SHP77 treated with DMSO at 0.1 percent for 48 hours (cell line): ENCODE results near the gene KLHDC4.

Experiments used
- DNase-seq: peaks from one replicate; lab custom pipeline; 2025; lab: John Stamatoyannopoulos, UW

The KLHDC4 gene

GRCh38 chr16:87698676-87699199 lies 67.0 kb downstream of the KLHDC4 start:
- DNase-seq = no peak

DNA sequence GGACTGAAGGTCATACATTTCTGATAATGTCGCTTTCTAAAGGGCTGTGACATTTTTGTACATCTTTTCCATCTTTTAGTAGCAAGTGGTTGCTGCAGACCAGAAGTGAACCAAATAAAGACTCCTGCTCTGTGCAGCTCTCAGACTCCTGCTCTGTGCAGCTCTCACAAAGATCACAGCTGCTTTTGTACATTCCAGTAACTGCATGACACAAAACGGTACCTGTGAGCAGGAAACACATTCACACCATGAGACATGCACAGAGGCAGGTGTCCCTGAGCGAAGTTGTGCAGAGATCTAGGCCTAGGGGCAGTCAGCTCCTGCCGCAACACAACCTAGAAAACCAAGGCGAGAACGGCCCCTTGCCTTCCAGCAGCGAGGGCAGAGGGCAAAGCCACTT lies 67.5 kb downstream of the KLHDC4 start:
- no peak for DNase-seq

DNA sequence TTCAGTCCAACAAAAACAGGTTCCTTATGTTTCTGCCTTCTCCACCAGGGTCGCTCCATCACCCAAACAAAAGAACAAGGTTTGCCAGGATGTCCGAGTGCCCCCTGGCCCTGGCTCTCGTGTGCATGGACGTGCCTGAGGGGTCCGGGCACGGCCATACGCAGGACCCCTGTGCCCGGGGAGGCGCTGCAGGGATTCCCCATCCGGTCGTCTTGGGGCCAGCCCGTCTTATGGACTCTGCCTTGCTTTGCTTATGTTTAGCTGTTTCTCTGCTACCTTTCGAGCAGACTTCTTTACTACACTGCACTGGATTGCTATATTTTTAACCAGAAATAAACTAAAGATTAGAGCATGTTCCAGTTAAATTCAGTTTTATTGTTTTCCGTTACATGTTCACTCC lies 68.0 kb downstream of the KLHDC4 start:
- DNase-seq = no peak

- no peak for DNase-seq
These were observed 68.5 kb downstream of the KLHDC4 start for GRCh38 chr16:87697256-87697655.

DNA sequence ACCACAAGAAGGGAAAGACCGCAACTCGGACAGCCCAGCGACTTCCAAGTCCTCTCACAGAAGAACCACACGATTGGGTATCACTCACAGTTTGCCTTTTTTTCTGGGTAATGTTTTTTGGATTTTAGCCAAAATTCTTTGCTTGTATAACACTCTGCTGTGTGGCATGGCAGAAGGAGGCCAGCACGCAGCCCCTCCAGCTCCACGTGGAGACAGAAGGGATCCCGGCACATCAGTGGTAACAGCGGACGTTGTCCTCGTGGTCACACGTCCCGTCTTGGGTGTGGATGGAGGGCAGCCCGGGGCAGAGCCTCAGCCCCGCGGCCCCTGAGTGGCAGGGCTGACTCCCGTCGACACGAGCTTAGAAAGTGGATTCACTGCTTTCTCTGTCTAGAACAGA lies 69.1 kb downstream of the KLHDC4 start:
- no peak for DNase-seq

- DNase-seq = no peak
These were observed 70.3 kb downstream of the KLHDC4 start for GRCh38 chr16:87695534-87695933.

DNA sequence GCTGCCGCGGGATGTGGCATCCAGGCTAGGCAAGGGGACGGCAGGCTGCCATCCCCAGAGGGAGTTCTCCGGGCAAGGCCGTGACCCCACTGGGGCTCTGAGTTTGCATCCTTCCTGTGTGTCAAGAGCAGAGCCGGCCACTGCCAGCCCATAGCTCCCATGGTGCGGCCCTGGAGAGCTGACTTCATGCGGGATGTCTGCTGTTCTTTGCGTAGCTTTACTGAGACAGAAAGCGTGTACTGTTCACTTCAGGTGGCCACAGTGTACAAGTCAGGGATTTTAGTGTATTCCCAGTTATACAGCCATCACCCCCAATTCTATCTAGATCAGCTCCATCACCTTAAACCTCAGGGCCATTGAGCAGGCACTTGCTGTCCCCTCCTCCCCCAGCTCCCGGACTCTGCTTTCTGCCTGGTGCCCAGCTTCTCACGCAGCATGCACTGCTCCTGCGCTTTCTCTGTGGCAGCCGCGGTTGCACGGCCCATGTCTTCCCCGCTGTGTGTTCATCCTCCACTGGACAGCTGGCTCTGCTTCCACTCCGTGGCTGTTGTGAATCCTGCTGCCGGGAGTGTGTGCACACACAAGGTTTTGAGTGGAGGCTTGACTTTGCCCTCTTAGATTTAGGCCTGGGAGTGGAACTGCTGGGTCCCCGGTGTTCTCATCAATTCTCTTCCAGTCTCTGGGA lies 71.2 kb downstream of the KLHDC4 start:
- no peak for DNase-seq

- no peak for DNase-seq
These were observed 72.0 kb downstream of the KLHDC4 start for GRCh38 chr16:87693827-87694226.

- DNase-seq = no peak
These were observed 73.0 kb downstream of the KLHDC4 start for GRCh38 chr16:87692756-87693155.

GRCh38 chr16:87692176-87692575 lies 73.6 kb downstream of the KLHDC4 start:
- DNase-seq = no peak

- no peak for DNase-seq
These were observed 74.1 kb downstream of the KLHDC4 start for GRCh38 chr16:87691686-87692079.

GRCh38 chr16:87690911-87691685 lies 74.7 kb downstream of the KLHDC4 start:
- no peak for DNase-seq

DNA sequence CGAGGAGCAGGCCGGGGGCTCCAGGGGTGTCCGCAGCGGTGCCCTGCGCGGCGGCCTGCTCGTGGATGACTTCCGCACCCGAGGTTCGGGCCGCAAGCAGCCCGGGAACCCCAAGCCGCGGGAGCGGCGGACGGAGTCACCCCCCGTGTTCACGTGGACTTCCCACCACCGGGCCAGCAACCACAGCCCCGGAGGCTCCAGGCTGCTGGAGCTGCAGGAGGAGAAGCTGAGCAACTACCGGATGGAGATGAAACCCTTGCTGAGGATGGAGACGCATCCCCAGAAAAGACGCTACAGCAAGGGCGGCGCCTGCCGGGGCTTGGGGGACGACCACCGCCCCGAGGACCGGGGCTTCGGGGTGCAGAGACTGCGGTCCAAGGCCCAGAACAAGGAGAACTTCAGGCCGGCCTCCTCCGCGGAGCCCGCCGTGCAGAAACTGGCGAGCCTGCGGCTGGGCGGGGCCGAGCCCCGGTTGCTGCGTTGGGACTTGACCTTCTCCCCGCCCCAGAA lies 75.8 kb downstream of the KLHDC4 start:
- no peak for DNase-seq

GRCh38 chr16:87688876-87689815 lies 76.6 kb downstream of the KLHDC4 start:
- no peak for DNase-seq

DNA sequence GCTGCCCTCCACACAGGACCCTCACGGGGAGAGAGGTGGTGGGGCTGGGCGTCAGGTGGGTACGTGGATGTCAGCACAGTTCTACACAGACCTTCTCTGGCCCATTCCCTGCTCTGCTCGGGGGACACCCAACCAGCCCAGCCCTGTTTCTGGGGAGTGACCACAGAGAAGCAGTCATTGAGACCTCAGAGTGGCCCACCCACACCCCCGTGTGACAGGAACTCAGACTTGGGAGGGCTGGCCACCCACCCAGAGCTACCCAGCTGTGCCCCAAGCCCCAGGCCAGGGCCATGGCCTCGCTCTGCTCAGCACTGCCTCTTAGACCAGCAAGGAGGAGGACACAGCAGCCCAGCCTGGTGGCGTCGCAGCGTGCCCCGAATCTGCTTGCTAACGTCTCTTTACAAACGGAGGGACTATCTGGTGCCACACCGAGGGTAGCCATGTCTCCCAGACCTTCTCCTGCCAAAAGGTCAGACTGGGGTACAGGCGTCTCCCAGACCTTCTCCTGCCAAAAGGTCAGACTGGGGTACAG lies 77.7 kb downstream of the KLHDC4 start:
- DNase-seq = no peak

- no peak for DNase-seq
These were observed 78.5 kb downstream of the KLHDC4 start for GRCh38 chr16:87687126-87687910.

GRCh38 chr16:87686697-87687096 lies 79.1 kb downstream of the KLHDC4 start:
- no peak for DNase-seq

DNA sequence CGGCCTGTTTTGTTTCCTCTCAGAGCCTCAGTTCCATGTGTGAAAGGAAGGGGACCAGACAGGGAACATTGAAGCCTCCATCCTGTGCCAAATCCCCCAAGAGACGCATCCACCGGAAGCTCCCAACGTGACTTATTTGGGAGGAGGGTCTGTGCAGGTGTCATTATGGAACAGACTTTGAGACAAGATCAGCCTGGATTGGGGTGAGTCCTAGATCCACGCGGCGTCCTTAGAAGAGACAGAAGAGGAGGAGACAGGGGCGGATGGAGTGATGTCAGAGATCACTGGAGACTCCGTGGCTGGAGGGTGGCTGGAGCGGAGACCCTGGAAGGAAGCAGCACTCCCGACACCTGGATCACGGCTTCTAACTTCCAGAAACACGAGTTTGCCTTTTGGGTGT lies 80.0 kb downstream of the KLHDC4 start:
- no peak for DNase-seq

- no peak for DNase-seq
These were observed 80.4 kb downstream of the KLHDC4 start for GRCh38 chr16:87685405-87685755.

- no peak for DNase-seq
These were observed 80.9 kb downstream of the KLHDC4 start for GRCh38 chr16:87684711-87685404.
